ENCODE results near the gene ZNF516.

Gene ZNF516

GRCh38 chr18:76386071-76386470 lies 109.0 kb downstream of the ZNF516 start:
- no peak for DNase-seq (ENCODE audit: low spot score)
- in situ Hi-C loops (cut with MboI; ENCODE audit: low sequenced_read_pairs, unreplicated experiment): no loop called here
- no peak for TF ChIP-seq CTCF (IDR thresholded peaks at IDR 0.05; ENCODE audit: borderline replicate concordance, control extremely low read depth, extremely low read depth, insufficient read depth, missing control alignments)

- no peak for TF ChIP-seq CTCF (IDR thresholded peaks at IDR 0.05; ENCODE audit: borderline replicate concordance, control extremely low read depth, extremely low read depth, insufficient read depth, missing control alignments)
- in situ Hi-C loops (cut with MboI; ENCODE audit: low sequenced_read_pairs, unreplicated experiment): no loop called here
- no peak for DNase-seq (ENCODE audit: low spot score)
These were observed 109.4 kb downstream of the ZNF516 start for GRCh38 chr18:76385681-76385975.

DNA sequence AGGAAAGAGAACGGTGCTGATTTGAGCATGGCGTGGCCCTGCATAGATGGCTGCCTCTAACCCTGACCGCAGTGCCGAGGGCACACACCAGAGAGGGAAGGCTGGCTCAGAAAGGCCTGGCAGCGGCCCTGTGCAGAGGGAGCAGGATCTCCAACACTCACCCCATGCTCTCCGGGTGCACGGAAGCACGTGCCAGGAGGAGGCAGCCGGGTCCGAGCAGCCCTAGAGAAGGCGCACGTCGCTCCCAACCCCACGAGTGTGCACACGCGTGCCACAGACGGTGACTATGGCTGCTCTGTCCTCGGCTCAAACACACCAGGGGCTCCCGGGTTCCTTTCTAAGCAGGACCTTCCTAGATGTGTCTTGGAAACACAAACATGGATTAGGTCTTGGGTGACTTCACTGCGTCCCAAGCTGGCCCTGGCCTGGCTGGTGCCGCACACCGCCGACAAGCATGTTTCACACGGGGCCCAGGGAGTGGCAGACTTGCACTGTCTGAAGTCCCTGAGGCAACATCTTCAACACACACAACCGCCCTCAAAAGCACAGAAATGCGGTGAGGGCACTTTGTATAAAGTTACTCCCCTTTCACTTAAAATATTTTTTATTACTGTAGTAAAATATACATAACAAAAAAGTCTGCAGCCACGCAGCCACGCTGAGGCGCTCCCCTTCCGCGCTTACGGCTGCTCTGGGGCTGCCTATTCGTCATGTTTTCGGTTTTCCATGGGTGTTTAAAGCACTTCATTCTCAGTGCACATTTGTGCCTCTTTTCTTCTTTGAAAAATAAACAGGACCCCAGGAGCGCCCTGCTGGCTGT lies 110.0 kb downstream of the ZNF516 start:
- DNase-seq (ENCODE audit: low spot score): no peak
- TF ChIP-seq CTCF (IDR thresholded peaks at IDR 0.05; ENCODE audit: borderline replicate concordance, control extremely low read depth, extremely low read depth, insufficient read depth, missing control alignments): no peak
- in situ Hi-C loops (cut with MboI; ENCODE audit: low sequenced_read_pairs, unreplicated experiment): no loop called here

- no peak for TF ChIP-seq CTCF (IDR thresholded peaks at IDR 0.05; ENCODE audit: borderline replicate concordance, control extremely low read depth, extremely low read depth, insufficient read depth, missing control alignments)
- no peak for DNase-seq (ENCODE audit: low spot score)
- in situ Hi-C loops (cut with MboI; ENCODE audit: low sequenced_read_pairs, unreplicated experiment): no loop called here
These were observed 110.8 kb downstream of the ZNF516 start for GRCh38 chr18:76384114-76384790.

DNA sequence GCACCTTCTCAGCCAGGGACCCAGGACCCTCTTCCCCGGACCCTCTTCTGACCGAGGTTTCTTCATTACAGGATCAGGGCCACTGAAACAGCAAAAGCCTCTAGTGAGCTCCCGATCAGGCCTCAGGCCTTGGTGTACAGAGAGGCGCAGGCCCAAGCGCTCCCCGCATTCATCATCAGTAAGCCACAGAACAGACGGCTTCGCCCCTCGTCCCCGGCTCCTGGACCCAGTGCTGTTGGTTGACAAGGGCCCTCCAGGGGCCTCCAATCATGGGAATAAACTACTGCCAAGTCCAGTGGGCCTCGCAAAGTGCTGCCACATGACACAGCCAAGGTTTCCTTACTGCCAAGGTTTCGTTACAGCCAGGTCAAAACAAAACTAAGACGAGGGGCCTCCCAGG lies 111.4 kb downstream of the ZNF516 start:
- no peak for DNase-seq (ENCODE audit: low spot score)
- in situ Hi-C loops (cut with MboI; ENCODE audit: low sequenced_read_pairs, unreplicated experiment): no loop called here
- TF ChIP-seq CTCF (IDR thresholded peaks at IDR 0.05; ENCODE audit: borderline replicate concordance, control extremely low read depth, extremely low read depth, insufficient read depth, missing control alignments): no peak

GRCh38 chr18:76382275-76382674 lies 112.8 kb downstream of the ZNF516 start:
- no peak for TF ChIP-seq CTCF (IDR thresholded peaks at IDR 0.05; ENCODE audit: borderline replicate concordance, control extremely low read depth, extremely low read depth, insufficient read depth, missing control alignments)
- no peak for DNase-seq (ENCODE audit: low spot score)
- in situ Hi-C loops (cut with MboI; ENCODE audit: low sequenced_read_pairs, unreplicated experiment): no loop called here
